Right ventricle myocardium superior (tissue), 1 donor: ENCODE data around the gene SPTLC1. TPM values are rescaled to one million over a fixed set of nuclear protein-coding genes. Genes with fewer than 3 reads are reported as not detected.
A peak's percentile ranks its signal among the peaks of the same experiment; 100 is the strongest.
"Not testable (repeated sequence)": the region's sequence is repeated elsewhere in the genome, so short reads cannot be mapped to it uniquely, and the experiment has no call there.

Source experiments
- ATAC-seq: fragments of 200-7000 bp; cut with Tn5 transposase; one replicate; pipeline ENCODE4 v1.9.1; 2020; ENCODE audit warnings: mild to moderate bottlenecking; ENCODE audit not compliant: poor library complexity
- DNase-seq: peaks from one replicate; pipeline ENCODE4 v3.0.0-alpha.2; 2020
- intact Hi-C: fragments of 100-400 bp; cut with DNase I; formaldehyde crosslinking; loops from one replicate; pipeline ENCODE4 v1.11.2; 2022
- total RNA-seq: library from RNA; stranded (reverse); fragmentation: NEBNext Ultra II Directional; extraction: Animal tissue kit (Norgen Biotek cat#: 25700); gene quantifications from one replicate; pipeline ENCODE4 v1.2.1, GENCODE V29; 2021
- donor health status: DM: no; HTN: yes; CAD: no; lungs with severe emphysema.

Gene SPTLC1
- total RNA-seq, 1 donor from 2014 or later: 19.9 TPM

DNA sequence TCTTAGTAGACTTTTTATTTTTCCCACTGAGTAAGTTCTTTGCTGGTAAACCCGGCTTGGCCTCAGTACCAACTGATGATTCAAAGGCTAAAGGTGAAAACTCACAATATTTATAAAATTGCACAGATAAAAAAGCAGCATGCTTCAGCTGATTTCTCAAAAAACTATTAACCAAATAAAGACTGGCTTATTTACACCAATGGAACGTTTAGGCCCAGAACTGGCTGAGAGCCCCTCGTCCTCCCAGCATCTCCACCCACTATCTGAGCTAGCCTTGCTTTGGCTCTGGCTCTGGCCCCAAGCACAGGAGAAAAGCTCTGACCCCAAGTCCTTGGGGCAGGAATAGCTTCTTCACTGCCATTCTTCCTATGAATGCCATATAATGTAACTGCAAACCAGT is 68.5 kb downstream of the SPTLC1 start:
- ATAC-seq (no peak), DNase-seq (no peak)
- intact Hi-C loops: no loop called here

DNA sequence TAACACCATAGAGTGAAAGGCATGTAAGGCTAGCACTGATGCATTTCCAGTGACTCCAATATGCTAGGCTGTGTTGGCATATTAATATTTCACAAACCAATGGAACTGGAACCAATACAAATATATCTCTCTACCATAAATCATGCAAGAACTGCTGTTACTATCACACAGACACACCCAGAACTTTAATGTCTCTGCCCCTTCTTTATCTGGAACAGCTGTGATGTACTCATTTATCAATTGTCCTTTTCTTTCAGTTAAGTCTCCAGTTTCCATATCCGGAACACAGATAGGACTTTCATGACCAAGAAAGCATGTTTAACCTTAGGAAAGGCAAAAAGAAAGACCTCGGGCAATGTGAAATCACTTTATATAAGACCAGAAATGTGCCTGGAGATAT is 70.3 kb downstream of the SPTLC1 start:
- intact Hi-C loops: no loop called here
- no peak for DNase-seq
- no peak for ATAC-seq

DNA sequence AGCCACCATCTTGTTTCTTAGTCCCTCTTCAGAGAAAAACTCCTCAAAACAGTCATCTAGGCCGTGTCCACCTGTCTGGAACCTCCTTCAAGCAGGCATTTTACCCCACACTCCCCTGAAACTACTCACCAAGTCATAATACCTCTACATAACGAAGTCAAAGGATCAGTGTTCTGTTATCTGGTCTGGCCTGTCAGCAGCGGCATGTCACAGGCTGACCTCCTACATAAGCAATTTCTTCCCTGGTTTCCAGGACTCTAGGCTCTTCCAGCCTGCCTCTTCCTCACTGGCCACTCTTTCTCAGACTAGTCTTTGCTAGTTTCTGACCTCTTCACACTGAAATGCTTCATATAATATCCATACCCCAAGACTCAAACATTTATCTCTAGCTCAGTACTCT is 72.2 kb downstream of the SPTLC1 start:
- DNase-seq (no peak), ATAC-seq (no peak)
- intact Hi-C loops: no loop called here

DNA sequence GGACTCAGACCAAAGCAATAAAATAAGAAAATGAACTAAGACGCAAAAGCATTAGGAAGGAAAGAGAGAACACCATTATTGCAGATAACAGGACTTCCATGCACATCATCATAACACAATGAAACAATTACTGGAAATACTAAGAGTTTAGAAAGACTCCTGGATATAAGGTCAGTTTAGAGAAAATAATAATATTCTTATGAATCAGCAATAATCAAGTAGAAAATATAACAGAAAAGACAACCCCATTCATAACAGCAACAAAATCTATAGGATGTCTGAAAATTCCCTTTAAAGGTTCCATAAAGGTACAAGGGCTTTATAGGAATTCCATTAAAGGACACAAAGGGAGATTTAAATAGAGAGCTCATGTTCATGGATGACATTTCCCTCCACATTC is 73.0 kb downstream of the SPTLC1 start:
- no peak for ATAC-seq
- intact Hi-C loops: no loop called here

DNA sequence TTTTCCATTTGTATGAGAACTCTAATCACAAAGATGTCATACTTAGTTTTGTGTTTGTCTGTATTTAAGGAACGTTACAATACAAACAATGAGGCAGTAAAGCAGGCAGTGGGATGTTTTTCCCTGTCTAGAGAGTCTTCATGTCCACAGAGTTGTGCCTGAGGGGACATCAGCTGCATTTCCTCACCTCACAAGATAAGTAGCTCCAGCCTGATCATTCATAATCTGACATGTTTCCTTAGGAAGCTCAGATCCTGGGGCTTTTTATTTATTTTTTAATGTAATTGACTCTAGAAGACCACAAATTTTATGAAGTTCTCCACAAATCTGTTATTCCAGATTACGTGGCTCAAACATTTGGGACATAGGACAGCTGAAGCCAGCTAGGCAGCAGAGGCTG is 78.5 kb downstream of the SPTLC1 start:
- DNase-seq (no peak), ATAC-seq (no peak)
- intact Hi-C loops: no loop called here

More for the DNA sequence above, 73.0 kb downstream of the SPTLC1 start:
- DNase-seq: no peak

DNA sequence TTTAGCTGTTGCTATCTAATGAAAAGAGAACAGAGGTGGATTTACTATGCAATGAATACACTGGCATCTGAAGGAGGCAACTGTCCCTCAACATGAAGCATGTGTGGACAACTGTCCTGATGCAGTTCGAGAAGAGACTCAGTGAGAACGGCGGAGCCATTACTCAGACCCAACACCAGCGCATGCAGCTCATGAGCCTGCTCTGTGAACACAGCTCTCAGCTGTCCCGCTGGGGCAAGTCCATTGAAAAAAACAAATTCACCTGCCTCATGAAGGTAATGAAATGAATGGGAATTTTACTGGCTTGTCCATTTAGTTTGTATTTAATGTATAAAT is 78.8 kb downstream of the SPTLC1 start:
- peak; percentile 58 for ATAC-seq
- DNase-seq: no peak
- intact Hi-C loops: no loop called here

DNA sequence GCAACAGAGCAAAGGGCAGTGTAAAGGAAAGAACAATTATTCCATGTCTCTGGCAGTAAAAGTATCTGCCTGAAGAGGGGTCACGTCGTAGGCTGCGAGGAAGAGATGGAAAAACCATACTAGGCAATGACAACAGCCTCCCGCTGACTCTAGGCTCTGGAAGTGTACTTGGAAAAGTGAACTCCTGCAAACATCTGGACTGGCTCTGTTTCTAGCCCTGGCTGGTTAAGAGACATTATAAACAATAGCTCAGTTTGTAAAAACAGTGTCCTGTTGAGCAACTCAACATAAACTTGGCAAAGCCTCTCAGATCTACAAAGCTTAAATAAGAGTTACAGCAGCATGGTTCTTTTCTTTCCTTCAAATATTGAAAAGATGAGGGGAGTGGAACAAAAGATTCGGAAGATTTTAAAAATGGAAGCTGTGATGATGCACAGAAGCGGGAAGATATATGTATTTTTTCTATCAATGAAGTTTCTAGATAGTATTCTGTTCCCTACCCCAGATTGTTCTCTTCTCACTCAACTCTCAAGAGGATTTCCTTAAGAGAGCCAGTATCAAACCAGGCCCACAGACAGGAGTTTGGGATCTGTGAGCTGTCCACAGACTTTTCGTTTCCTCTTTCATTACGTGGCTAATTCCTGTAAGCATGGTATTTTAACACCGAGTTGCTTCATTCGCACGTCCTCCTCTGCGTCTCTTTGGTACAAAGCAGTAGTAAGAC is 79.4 kb downstream of the SPTLC1 start:
- ATAC-seq (peak; percentile 92), DNase-seq (no peak)
- intact Hi-C loops: no loop called here

- intact Hi-C loops: no loop called here
- DNase-seq: no peak
- ATAC-seq: no peak
Observed at GRCh38 chr9:92035146-92035545, 80.1 kb downstream of the SPTLC1 start.

- intact Hi-C loops: no loop called here
- DNase-seq (no peak), ATAC-seq (no peak)
Observed at GRCh38 chr9:92033991-92034390, 81.2 kb downstream of the SPTLC1 start.

DNA sequence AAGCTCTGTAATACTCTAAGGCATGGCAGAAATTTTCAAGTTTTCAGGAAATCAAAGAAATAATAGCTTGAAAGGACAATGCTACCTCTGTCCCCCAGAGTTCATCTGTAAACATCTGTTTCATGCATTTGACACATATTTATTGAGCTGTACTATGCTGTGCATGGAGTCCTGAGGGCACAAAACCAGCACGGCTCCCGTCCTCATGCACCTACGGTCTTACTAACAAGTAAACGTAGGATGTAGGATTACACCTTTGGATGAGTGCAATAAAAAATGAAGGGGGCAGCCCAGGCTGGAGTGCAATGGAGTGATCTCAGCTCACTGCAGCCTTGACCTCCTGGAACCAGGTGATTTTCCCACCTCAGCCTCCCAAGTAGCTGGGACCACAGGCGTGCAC is 81.9 kb downstream of the SPTLC1 start:
- intact Hi-C loops: no loop called here
- DNase-seq: no peak
- no peak for ATAC-seq

GRCh38 chr9:92032891-92033290 is 82.3 kb downstream of the SPTLC1 start:
- intact Hi-C loops: no loop called here
- no peak for ATAC-seq
- DNase-seq: no peak

- ATAC-seq (no peak), DNase-seq (no peak)
- intact Hi-C loops: no loop called here
Observed at GRCh38 chr9:92030367-92030766, 84.8 kb downstream of the SPTLC1 start.

GRCh38 chr9:92029553-92029952 is 85.7 kb downstream of the SPTLC1 start:
- no peak for ATAC-seq
- intact Hi-C loops: no loop called here
- no peak for DNase-seq

DNA sequence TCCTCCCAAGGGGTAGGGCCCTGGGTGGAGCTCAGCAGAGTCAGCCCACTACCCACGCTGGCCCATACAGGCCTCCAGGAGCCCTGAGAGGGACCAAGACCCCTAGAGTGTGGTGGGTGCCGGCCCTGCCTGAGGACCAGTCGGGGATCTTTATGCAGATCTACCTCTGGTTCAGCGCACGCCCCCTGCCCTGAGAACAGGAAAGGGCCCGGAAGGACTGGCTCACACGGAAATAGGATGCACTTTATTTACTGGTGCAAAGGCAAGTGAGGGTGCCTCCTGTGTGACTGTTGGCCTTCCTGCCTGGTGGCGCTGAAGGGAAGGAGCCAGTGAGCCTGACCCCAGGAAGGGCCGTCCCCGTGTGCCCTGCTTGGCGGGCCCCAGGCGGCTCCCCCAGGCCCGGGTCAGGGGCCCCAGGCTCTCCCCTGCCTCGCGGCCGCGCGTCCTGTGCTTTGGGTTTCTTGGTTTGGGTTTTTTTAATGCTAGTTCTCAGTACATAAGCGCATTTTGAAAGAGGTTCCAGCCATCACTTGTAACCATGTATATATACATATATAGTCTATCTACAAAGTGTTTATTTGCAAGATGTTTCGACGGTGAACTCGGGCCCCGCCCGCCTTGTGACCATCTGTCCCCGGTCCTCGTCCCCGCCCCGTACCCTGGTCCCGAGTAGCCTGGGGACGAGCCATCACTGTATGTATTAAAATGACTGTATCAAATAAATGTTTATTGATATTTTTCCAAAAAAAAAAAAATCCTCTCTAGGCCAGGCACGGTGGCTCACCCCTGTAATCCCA is 88.8 kb downstream of the SPTLC1 start:
- ATAC-seq (no peak), DNase-seq (no peak)
- intact Hi-C loops: no loop called here

- ATAC-seq, DNase-seq, intact Hi-C loops: not testable (repeated sequence)
Observed at GRCh38 chr9:92021785-92022541, 93.2 kb downstream of the SPTLC1 start.

- intact Hi-C loops: no loop called here
- ATAC-seq: no peak
- DNase-seq: no peak
Observed at GRCh38 chr9:92019658-92020057, 95.6 kb downstream of the SPTLC1 start.

DNA sequence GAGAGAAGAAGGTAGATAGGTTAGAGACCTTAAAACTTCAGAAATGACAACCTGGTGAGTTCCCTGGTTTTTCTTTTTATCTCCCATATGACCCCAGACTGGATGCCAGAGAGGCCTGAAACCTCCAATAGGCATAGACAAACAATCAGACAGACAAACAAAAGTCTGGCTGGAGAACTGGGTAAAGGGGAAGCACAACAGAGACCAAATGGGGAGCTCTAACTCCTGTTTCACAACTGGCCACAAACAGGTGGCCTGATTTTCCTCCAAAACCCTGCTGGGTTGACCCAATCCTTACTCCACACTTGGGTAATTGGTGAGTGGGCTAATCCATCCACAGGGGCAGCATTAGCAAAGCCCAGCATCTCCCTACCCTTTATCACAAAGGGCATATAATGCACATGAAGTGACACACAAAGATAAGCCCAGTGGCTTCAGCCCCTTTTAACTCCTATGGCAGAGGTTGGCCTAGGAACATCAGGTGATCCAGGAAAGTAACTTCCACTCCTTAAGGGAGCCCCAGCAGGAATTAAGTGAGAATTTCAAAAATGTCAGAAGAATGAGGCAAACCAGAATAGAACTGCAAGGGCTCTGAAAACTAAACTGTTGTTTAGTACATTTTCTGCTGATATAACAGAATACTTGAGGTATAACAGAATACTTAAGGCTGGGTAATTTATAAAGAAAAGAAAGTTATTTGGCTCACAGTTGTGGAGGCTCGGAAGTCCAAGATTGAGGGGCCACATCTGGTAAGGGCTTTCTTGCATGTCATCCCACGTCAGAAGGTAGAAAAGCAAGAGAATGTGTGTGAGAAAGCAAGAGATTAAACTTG is 104.3 kb downstream of the SPTLC1 start:
- intact Hi-C loops: no loop called here
- ATAC-seq: no peak
- DNase-seq: no peak

GRCh38 chr9:92010253-92010652 is 105.0 kb downstream of the SPTLC1 start:
- peak; percentile 20 for ATAC-seq
- not testable (repeated sequence) for DNase-seq

DNA sequence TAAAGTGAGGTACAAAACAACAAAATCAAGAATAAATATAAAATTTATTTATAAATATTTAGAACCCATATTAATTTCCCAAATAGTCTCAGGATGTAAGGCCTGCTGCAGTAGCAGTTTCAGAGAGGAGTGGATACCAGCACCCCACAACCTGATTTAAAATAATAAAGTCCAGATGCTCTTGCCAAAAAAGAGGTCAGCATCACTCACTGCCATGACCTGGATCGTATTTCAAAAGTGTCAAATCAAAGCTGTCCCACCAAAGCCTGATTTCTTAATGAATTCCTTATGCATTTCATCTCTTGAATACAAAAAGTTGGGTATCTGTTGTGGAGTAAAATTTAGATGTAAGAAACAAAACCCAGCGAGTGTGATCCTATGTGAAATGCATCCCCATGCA is 107.2 kb downstream of the SPTLC1 start:
- intact Hi-C loops: no loop called here
- DNase-seq: no peak
- ATAC-seq: no peak

More at GRCh38 chr9:92010253-92010652, 105.0 kb downstream of the SPTLC1 start:
- intact Hi-C loops: not testable (repeated sequence)
